K562 (cell line): Measurements from ENCODE around the gene LCN1. TPM values are rescaled to one million over a fixed set of nuclear protein-coding genes. Genes with fewer than 3 reads are reported as not detected.

Experiments
- ARNT ChIP-seq, 2 experiments: fragments of 450-650 bp; IDR thresholded peaks; 2 replicates each; pipeline ENCODE4 v1.6.1; 2016; ENCODE audit warnings: mild to moderate bottlenecking in 1 of 2
- BMI1 ChIP-seq: fragments of 150-350 bp; IDR thresholded peaks from 2 replicates; pipeline ENCODE4 v1.6.1; 2014; ENCODE audit warnings: low read length
- CHCHD3 ChIP-seq: fragments of 250-450 bp; sonication (Bioruptor Pico); IDR thresholded peaks from 2 replicates; pipeline ENCODE4 v2.1.2; 2022; ENCODE audit warnings: mild to moderate bottlenecking
- ERF ChIP-seq: fragments of 450-650 bp; formaldehyde crosslinking; IDR thresholded peaks from 2 replicates; pipeline ENCODE4 v1.4.0; 2020; ENCODE audit warnings: mild to moderate bottlenecking, mixed read lengths
- HDAC2 ChIP-seq: fragments of 450-650 bp; IDR thresholded peaks from 2 replicates; pipeline ENCODE4 v1.6.1; 2016; ENCODE audit warnings: mild to moderate bottlenecking
- PML ChIP-seq: IDR thresholded peaks from 2 replicates; pipeline ENCODE4 v1.6.1; 2012; ENCODE audit warnings: low read length, inconsistent platforms
- POLR2A ChIP-seq: fragments of 450-650 bp; conservative IDR thresholded peaks from 2 replicates; pipeline ENCODE4 v1.6.1; 2016
- SOX6 ChIP-seq: fragments of 450-650 bp; IDR thresholded peaks from 2 replicates; pipeline ENCODE4 v1.6.1; 2014; ENCODE audit warnings: mild to moderate bottlenecking
- TBP ChIP-seq: optimal IDR thresholded peaks from 2 replicates; pipeline ENCODE3; 2011; ENCODE audit warnings: low read depth, low read length, improper control_type of control experiment
- ZNF263 ChIP-seq: sonication (generic); formaldehyde crosslinking; IDR thresholded peaks from 2 replicates; pipeline ENCODE4 v1.8.0; 2022; ENCODE audit warnings: mild to moderate bottlenecking, missing genetic modification reagents, borderline replicate concordance
- polyA plus RNA-seq, 8 experiments: library from polyadenylated mRNA; depleted of rRNA in 4 of 8; stranded (reverse) in 5 of 8; unstranded in 3 of 8; fragments of >200 nt; fragmentation: Nextera tagmentation in 2 of 8; fragmentation: Illumina TruSeq in 1 of 8; extraction: Ambion mirVana in 2 of 8; extraction: Trizol in 1 of 8; gene quantifications; 2 replicates each; pipeline versions ENCODE4 v1.2.1 to v1.2.3, GENCODE V29; 2011 to 2014; ENCODE audit warnings: inconsistent platforms in 1 of 8, missing spikeins in 1 of 8
- total RNA-seq, 7 experiments: library from RNA; depleted of rRNA in 6 of 7; stranded (reverse); fragments of >200 nt in 6 of 7; fragmentation: Illumina TruSeq in 2 of 7; extraction: Trizol in 2 of 7; gene quantifications; 2 replicates each; pipeline versions ENCODE4 v1.2.1 to v1.2.3, GENCODE V29; 2011 to 2021; ENCODE audit warnings: low replicate concordance in 1 of 7
- TF ChIP-seq, protein P1 (sequence below): fragments of 250-450 bp; sonication (Bioruptor Pico); IDR thresholded peaks from 2 replicates; pipeline ENCODE4 v1.5.1; 2021; ENCODE audit warnings: mild to moderate bottlenecking
- TF ChIP-seq, protein P2 (sequence below): fragments of 450-650 bp; IDR thresholded peaks from 2 replicates; pipeline ENCODE4 v1.6.1; 2016; ENCODE audit warnings: missing biosample characterization, missing genetic modification characterization
- TF ChIP-seq, protein P3 (sequence below): fragments of 450-650 bp; IDR thresholded peaks from 2 replicates; pipeline ENCODE4 v1.6.1; 2016; ENCODE audit warnings: low read depth
- TF ChIP-seq, protein P4 (sequence below): sonication (generic); formaldehyde crosslinking; IDR thresholded peaks from 2 replicates; pipeline ENCODE4 v1.8.0; 2022; ENCODE audit warnings: missing genetic modification reagents, mild to moderate bottlenecking, borderline replicate concordance
- TF ChIP-seq, protein P5 (sequence below): sonication (generic); formaldehyde crosslinking; IDR thresholded peaks from 2 replicates; pipeline ENCODE4 v1.8.1; 2023; ENCODE audit warnings: mild to moderate bottlenecking, missing genetic modification reagents

LCN1 gene
- total and polyA plus RNA-seq, 9 of the 15 experiments (the other 6 are each of a cell fraction or from before 2014, with no cell fraction given) = not detected

DNA sequence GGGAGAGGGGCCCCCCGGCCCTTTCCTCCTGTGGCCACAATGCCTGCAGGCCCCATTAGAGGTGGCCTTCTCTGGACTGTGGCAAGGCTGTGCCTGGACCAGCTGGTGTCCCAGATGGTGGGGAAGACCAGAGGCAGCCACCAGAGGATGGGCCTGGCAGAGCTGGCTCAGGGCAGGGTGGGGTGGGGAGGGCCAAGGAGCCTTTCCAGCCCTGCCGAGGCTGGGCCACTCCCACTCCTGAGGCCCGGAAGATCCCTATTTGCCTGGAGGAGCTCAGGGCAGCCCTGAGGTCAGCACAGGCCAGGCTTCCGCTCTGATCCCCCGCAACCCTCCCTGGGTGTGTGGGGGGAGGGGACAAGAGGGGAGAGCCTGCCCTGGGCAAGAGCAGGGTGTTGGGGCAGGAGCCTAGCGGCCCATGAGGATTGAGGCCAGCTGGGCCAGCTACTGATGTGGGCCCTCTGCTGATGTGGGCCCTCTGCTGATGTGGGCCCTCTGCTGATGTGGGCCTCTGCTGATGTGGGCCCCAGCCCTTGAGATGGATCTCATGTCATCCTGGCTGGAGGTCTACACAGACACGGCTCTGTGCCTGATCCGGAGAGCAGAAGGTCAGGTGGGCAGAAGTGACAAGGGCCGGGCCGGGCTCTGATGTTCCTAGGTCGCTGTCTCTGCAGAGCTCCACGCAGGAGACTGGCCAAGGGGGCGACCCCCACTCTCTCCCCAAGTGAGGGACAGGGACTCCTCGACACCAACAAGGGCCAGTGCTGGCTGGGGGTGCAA lies 14.7 kb upstream of the LCN1 start (continued):
- TF ChIP-seq PML (no peak), POLR2A (no peak), HDAC2 (no peak), TBP (no peak), ARNT (IDR thresholded peaks at IDR 0.05) (no peak), ERF (no peak), ZNF263 (CRISPR knock-in tag) (no peak), SOX6 (no peak; the same call in 1 of the 2 replicates), BMI1 (no peak), CHCHD3 (CRISPR knock-in tag) (no peak)
- TF ChIP-seq, protein P1, sequence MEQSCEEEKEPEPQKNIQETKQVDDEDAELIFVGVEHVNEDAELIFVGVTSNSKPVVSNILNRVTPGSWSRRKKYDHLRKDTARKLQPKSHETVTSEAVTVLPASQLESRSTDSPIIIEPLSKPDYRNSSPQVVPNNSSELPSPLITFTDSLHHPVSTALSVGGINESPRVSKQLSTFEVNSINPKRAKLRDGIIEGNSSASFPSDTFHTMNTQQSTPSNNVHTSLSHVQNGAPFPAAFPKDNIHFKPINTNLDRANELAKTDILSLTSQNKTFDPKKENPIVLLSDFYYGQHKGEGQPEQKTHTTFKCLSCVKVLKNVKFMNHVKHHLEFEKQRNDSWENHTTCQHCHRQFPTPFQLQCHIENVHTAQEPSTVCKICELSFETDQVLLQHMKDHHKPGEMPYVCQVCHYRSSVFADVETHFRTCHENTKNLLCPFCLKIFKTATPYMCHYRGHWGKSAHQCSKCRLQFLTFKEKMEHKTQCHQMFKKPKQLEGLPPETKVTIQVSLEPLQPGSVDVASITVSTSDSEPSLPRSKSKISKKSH (CRISPR knock-in tag) = no peak
- TF ChIP-seq, protein P2, sequence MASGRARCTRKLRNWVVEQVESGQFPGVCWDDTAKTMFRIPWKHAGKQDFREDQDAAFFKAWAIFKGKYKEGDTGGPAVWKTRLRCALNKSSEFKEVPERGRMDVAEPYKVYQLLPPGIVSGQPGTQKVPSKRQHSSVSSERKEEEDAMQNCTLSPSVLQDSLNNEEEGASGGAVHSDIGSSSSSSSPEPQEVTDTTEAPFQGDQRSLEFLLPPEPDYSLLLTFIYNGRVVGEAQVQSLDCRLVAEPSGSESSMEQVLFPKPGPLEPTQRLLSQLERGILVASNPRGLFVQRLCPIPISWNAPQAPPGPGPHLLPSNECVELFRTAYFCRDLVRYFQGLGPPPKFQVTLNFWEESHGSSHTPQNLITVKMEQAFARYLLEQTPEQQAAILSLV (tag) = no peak
- TF ChIP-seq, protein P3, sequence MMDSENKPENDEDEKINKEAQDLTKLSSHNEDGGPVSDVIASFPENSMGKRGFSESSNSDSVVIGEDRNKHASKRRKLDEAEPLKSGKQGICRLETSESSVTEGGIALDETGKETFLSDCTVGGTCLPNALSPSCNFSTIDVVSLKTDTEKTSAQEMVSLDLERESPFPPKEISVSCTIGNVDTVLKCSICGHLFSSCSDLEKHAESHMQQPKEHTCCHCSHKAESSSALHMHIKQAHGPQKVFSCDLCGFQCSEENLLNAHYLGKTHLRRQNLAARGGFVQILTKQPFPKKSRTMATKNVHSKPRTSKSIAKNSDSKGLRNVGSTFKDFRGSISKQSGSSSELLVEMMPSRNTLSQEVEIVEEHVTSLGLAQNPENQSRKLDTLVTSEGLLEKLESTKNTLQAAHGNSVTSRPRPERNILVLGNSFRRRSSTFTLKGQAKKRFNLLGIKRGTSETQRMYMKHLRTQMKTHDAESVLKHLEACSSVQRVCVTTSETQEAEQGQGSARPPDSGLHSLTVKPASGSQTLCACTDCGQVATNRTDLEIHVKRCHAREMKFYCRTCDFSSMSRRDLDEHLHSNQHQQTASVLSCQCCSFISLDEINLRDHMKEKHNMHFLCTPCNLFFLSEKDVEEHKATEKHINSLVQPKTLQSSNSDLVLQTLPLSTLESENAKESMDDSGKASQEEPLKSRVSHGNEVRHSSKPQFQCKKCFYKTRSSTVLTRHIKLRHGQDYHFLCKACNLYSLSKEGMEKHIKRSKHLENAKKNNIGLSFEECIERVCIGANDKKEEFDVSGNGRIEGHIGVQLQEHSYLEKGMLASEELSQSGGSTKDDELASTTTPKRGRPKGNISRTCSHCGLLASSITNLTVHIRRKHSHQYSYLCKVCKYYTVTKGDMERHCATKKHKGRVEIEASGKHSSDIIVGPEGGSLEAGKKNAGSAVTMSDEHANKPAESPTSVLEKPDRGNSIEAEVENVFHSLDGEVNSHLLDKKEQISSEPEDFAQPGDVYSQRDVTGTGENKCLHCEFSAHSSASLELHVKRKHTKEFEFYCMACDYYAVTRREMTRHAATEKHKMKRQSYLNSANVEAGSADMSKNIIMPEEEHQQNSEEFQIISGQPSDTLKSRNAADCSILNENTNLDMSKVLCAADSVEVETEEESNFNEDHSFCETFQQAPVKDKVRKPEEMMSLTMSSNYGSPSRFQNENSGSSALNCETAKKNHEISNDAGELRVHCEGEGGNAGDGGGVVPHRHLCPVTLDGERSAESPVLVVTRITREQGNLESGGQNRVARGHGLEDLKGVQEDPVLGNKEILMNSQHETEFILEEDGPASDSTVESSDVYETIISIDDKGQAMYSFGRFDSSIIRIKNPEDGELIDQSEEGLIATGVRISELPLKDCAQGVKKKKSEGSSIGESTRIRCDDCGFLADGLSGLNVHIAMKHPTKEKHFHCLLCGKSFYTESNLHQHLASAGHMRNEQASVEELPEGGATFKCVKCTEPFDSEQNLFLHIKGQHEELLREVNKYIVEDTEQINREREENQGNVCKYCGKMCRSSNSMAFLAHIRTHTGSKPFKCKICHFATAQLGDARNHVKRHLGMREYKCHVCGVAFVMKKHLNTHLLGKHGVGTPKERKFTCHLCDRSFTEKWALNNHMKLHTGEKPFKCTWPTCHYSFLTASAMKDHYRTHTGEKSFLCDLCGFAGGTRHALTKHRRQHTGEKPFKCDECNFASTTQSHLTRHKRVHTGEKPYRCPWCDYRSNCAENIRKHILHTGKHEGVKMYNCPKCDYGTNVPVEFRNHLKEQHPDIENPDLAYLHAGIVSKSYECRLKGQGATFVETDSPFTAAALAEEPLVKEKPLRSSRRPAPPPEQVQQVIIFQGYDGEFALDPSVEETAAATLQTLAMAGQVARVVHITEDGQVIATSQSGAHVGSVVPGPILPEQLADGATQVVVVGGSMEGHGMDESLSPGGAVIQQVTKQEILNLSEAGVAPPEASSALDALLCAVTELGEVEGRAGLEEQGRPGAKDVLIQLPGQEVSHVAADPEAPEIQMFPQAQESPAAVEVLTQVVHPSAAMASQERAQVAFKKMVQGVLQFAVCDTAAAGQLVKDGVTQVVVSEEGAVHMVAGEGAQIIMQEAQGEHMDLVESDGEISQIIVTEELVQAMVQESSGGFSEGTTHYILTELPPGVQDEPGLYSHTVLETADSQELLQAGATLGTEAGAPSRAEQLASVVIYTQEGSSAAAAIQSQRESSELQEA = no peak
- TF ChIP-seq, protein P4, sequence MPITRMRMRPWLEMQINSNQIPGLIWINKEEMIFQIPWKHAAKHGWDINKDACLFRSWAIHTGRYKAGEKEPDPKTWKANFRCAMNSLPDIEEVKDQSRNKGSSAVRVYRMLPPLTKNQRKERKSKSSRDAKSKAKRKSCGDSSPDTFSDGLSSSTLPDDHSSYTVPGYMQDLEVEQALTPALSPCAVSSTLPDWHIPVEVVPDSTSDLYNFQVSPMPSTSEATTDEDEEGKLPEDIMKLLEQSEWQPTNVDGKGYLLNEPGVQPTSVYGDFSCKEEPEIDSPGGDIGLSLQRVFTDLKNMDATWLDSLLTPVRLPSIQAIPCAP (CRISPR knock-in tag) = no peak
- TF ChIP-seq, protein P5, sequence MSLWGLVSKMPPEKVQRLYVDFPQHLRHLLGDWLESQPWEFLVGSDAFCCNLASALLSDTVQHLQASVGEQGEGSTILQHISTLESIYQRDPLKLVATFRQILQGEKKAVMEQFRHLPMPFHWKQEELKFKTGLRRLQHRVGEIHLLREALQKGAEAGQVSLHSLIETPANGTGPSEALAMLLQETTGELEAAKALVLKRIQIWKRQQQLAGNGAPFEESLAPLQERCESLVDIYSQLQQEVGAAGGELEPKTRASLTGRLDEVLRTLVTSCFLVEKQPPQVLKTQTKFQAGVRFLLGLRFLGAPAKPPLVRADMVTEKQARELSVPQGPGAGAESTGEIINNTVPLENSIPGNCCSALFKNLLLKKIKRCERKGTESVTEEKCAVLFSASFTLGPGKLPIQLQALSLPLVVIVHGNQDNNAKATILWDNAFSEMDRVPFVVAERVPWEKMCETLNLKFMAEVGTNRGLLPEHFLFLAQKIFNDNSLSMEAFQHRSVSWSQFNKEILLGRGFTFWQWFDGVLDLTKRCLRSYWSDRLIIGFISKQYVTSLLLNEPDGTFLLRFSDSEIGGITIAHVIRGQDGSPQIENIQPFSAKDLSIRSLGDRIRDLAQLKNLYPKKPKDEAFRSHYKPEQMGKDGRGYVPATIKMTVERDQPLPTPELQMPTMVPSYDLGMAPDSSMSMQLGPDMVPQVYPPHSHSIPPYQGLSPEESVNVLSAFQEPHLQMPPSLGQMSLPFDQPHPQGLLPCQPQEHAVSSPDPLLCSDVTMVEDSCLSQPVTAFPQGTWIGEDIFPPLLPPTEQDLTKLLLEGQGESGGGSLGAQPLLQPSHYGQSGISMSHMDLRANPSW (CRISPR knock-in tag) = no peak
